ENCODE results near the gene KCNB1. TPM values are rescaled to one million over a fixed set of nuclear protein-coding genes. Genes with fewer than 3 reads are reported as not detected.

KCNB1 gene
- total RNA-seq, 1 donor from 2014 or later, result not detected

DNA sequence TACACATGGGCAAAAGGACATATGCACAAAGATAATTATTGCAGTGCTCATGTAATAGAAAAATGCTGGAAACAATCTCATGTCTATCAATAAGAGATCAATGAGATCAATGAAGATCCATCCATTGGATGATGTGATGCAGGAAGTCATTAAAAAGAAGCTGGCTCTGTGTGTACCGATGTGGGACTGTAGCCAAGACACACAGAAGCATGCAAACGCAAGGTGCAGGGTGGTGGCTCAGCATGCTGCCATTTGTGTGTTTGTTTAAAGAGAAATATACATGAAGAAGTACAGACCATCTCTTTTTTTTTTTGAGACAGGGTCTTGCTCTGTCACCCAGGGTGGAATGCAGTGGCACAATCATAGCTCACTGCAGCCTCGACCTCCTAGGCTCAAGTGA lies 33.1 kb upstream of the KCNB1 start:
- FAIRE-seq (no peak), DNase-seq (ENCODE audit: low read depth) (no peak)
- no peaks in the 10 kb centered on the region for H3K36me3 ChIP-seq (ENCODE audit: control insufficient read depth, insufficient read depth, low read length)
- no peak for TF ChIP-seq CTCF (IDR thresholded peaks at IDR 0.05; ENCODE audit: insufficient read depth, low read length, severe bottlenecking)
- no peak overlapping the region for H3K4me3 ChIP-seq (ENCODE audit: low read depth, low read length)
- no peaks in the 10 kb centered on the region for H3K27me3 ChIP-seq (ENCODE audit: control insufficient read depth, insufficient read depth, low read length)

DNA sequence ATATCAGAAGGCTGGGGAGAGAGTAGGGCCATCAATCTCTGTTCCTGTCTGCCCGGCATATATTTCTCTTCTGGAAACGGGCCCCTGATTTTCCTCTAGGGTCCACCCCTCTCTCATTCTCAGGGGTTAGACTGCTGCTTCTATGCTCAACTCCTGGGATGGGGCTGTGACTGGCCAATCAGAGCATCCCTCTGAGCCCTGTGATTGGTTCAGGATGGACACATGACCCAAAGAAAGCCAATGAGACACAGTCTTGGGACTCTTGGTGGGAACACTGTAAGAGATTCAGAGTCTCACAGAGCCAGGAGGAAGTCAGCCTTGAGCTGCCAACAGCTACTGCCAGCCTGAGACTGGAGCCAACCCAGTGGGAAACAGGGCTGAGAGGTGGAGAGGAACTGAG lies 31.0 kb upstream of the KCNB1 start:
- DNase-seq (ENCODE audit: low read depth), result no peak
- H3K27me3 ChIP-seq (ENCODE audit: control insufficient read depth, insufficient read depth, low read length), result no peaks in the 10 kb centered on the region
- no peak for TF ChIP-seq CTCF (IDR thresholded peaks at IDR 0.05; ENCODE audit: insufficient read depth, low read length, severe bottlenecking)

DNA sequence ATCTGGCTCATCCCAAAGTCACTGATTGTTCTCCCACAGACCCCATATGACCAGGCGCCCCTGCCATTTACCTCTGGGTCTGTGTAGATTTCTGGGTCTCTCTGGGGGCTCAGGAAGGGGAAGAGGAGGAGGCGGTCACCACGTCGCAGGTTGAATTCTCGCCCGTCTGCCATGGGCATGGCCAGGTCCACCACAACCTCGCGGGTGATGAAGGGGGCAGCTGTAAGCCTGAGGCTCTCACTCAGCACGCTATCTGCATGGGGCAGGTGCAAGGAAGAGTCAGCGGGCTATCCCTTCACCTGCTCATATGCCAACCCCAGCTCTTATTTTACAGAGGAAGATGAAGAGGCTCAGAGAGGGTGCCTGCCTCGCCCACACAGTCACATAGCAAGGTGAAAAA lies 30.5 kb upstream of the KCNB1 start:
- DNase-seq (ENCODE audit: low read depth) (no peak), FAIRE-seq (no peak)
- no peaks in the 10 kb centered on the region for H3K27me3 ChIP-seq (ENCODE audit: control insufficient read depth, insufficient read depth, low read length)
- H3K4me3 ChIP-seq (ENCODE audit: low read depth, low read length), result no peak overlapping the region
- no peaks in the 10 kb centered on the region for H3K36me3 ChIP-seq (ENCODE audit: control insufficient read depth, insufficient read depth, low read length)
- no peak for TF ChIP-seq CTCF (IDR thresholded peaks at IDR 0.05; ENCODE audit: insufficient read depth, low read length, severe bottlenecking)

More for the DNA sequence above, 31.0 kb upstream of the KCNB1 start:
- no peak for FAIRE-seq
- H3K4me3 ChIP-seq (ENCODE audit: low read depth, low read length), result no peak overlapping the region
- H3K36me3 ChIP-seq (ENCODE audit: control insufficient read depth, insufficient read depth, low read length), result no peaks in the 10 kb centered on the region

DNA sequence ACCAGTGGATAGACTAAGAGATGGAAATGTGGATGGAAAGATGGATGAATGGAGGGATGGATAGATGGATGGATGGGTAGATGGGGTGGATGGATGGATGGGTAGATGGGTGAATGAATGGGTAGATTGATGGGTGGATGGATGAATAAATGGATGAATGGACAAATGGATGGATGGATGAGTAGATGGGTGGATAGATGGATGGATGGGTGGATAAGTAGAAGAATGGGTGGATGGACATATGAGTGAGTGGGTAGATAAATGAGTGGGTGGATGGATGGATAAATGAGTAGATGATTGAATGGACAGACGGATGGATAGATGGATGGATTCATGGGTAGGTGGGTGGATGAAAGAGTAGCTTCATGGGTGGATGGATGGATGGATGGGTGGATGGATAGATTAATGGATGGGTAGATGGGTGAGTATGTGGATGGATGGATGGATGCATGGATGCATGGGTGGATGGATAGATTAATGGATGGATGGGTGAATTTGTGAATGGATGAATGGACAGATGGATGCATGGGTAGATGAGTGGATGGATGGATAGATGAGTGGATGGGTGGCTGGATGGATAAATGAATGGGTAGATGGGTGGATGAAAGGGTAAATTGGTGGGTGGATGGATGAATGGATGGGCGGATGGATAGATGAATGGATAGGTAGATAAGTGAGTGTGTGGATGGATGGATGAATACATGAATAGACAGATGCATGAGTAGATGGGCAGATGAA lies 29.5 kb upstream of the KCNB1 start:
- no peak for DNase-seq (ENCODE audit: low read depth)
- Histone ChIP-seq H3K36me3 (ENCODE audit: control insufficient read depth, insufficient read depth, low read length) (no peaks in the 10 kb centered on the region), H3K27me3 (ENCODE audit: control insufficient read depth, insufficient read depth, low read length) (no peaks in the 10 kb centered on the region), H3K4me3 (ENCODE audit: low read depth, low read length) (no peak overlapping the region)
- no peak for TF ChIP-seq CTCF (IDR thresholded peaks at IDR 0.05; ENCODE audit: insufficient read depth, low read length, severe bottlenecking)
- FAIRE-seq, result no peak

- no peaks in the 10 kb centered on the region for H3K36me3 ChIP-seq (ENCODE audit: control insufficient read depth, insufficient read depth, low read length)
- no peaks in the 10 kb centered on the region for H3K27me3 ChIP-seq (ENCODE audit: control insufficient read depth, insufficient read depth, low read length)
- TF ChIP-seq CTCF (IDR thresholded peaks at IDR 0.05; ENCODE audit: insufficient read depth, low read length, severe bottlenecking), result no peak
- no peak overlapping the region for H3K4me3 ChIP-seq (ENCODE audit: low read depth, low read length)
- no peak for DNase-seq (ENCODE audit: low read depth)
- no peak for FAIRE-seq
These were observed 28.2 kb upstream of the KCNB1 start for GRCh38 chr20:49510562-49511122.

All from bronchial epithelial cell (primary cell).